Small intestine (tissue), 7 donors: ENCODE measurements around the gene E2F2. TPM values are rescaled to one million over a fixed set of nuclear protein-coding genes. Genes with fewer than 3 reads are reported as not detected.
A peak's percentile ranks its signal among the peaks of the same experiment; 100 is the strongest.

Experiments used
- DNase-seq, 2 donors: peaks; one replicate each; pipeline versions ENCODE4 v3.0.0 to v3.0.0-alpha.2; 2013
- FAIRE-seq: peaks from 2 replicates; lab custom pipeline; 2012; peaks lifted over from hg19 to GRCh38; lab: Jason Lieb, UNC
- H3K27ac ChIP-seq, 3 donors: one replicate each; pipeline ENCODE4 v1.5.1; 2013; ENCODE audit warnings: low read length in 2 of 3, mild to moderate bottlenecking in 2 of 3, control low read depth in 1 of 3, inconsistent platforms in 1 of 3, low read depth in 1 of 3, moderate library complexity in 1 of 3
- H3K27me3 ChIP-seq, 3 donors: one replicate each; pipeline ENCODE4 v1.6.1; 2013; ENCODE audit warnings: low read length in 3 of 3, inconsistent platforms in 1 of 3; ENCODE audit not compliant: control insufficient read depth in 3 of 3, insufficient read depth in 3 of 3
- H3K36me3 ChIP-seq, 3 donors: one replicate each; pipeline ENCODE4 v1.6.1; 2013; ENCODE audit warnings: low read length in 3 of 3, inconsistent platforms in 1 of 3, low read depth in 1 of 3, mild to moderate bottlenecking in 1 of 3, moderate library complexity in 1 of 3; ENCODE audit not compliant: control insufficient read depth in 3 of 3, insufficient read depth in 2 of 3
- H3K4me1 ChIP-seq, 3 donors: one replicate each; pipeline ENCODE4 v1.6.1; 2013; ENCODE audit warnings: low read length in 2 of 3, inconsistent platforms in 1 of 3, low read depth in 1 of 3, mild to moderate bottlenecking in 1 of 3, moderate library complexity in 1 of 3; ENCODE audit not compliant: control insufficient read depth in 3 of 3, insufficient read depth in 2 of 3
- H3K4me3 ChIP-seq, 3 donors: one replicate each; pipeline ENCODE4 v1.5.1; 2013; ENCODE audit warnings: low read length in 3 of 3, control low read depth in 1 of 3, inconsistent platforms in 1 of 3, low read depth in 1 of 3, mild to moderate bottlenecking in 1 of 3, moderate library complexity in 1 of 3
- H3K9me3 ChIP-seq, 2 donors: one replicate each; pipeline ENCODE4 v1.6.1; 2013; ENCODE audit warnings: low read depth in 1 of 2, low read length in 1 of 2; ENCODE audit not compliant: control insufficient read depth in 2 of 2, insufficient read depth in 1 of 2
- WGBS, 3 donors: extraction: QIAGEN DNeasy Blood & Tissue Kit; methylation state at CpG; one replicate each; pipeline ENCODE4 v1.1.7; 2013; 5-methylcytosine and 5-hydroxymethylcytosine counted together
- polyA plus RNA-seq, 4 donors: library from polyadenylated mRNA; stranded (reverse) in 3 of 4; unstranded in 1 of 4; fragments of 200-250 nt in 3 of 4; fragments of 120-200 nt in 1 of 4; gene quantifications; one replicate each; pipeline versions ENCODE4 v1.2.1 to v1.2.3, GENCODE V29; 2013
- donor health status: healthy with polysubstance abuse.
- donor health status: control.
- donor health status: control.
- donor health status: Bipolar disorder and iron deficiency.
- donor health status: healthy.

The E2F2 gene
- polyA plus RNA-seq, 4 donors = 1.9 to 4.0 (median 2.5) TPM

GRCh38 chr1:23525558-23526250, 5.3 kb downstream of the E2F2 start:
- DNase-seq (peak; percentile 42), FAIRE-seq (no peak)
- WGBS, 3 donors = 46 to 49% (median 46%) methylated on average over 5 of the region's 5 CpGs
- H3K4me3 ChIP-seq = no peak overlapping the region
- H3K36me3 ChIP-seq = peaks cover 0 to 17% (median 2%) of the 10 kb centered on the region in 3 donors
- H3K4me1 ChIP-seq = peaks cover 17 to 69% (median 24%) of the 10 kb centered on the region in 3 donors
- no peaks in the 10 kb centered on the region for H3K27me3 ChIP-seq
- no peaks in the 10 kb centered on the region for H3K9me3 ChIP-seq
- H3K27ac ChIP-seq = peak overlapping the region; percentile 73 to 87 (median 78)

- WGBS, 3 donors = 5 to 22% (median 11%) methylated on average over 8 to 9 of the region's 9 CpGs
- no peaks in the 10 kb centered on the region for H3K9me3 ChIP-seq
- peaks cover 0 to 20% (median 2%) of the 10 kb centered on the region in 3 donors for H3K36me3 ChIP-seq
- FAIRE-seq (no peak), DNase-seq (peak; percentile 73 to 90)
- H3K4me3 ChIP-seq = no peak overlapping the region
- H3K27me3 ChIP-seq = no peaks in the 10 kb centered on the region
- peaks cover 17 to 61% (median 24%) of the 10 kb centered on the region in 3 donors for H3K4me1 ChIP-seq
- peak overlapping the region; percentile 73 to 87 (median 78) for H3K27ac ChIP-seq
Observed at GRCh38 chr1:23524716-23525401, 6.2 kb downstream of the E2F2 start.

GRCh38 chr1:23524163-23524562, 6.9 kb downstream of the E2F2 start:
- Histone ChIP-seq H3K27ac (peak overlapping the region; percentile 73 to 87 (median 78)), H3K36me3 (peaks cover 0 to 20% (median 2%) of the 10 kb centered on the region in 3 donors), H3K9me3 (no peaks in the 10 kb centered on the region), H3K4me3 (no peak overlapping the region), H3K4me1 (peaks cover 17 to 54% (median 24%) of the 10 kb centered on the region in 3 donors), H3K27me3 (no peaks in the 10 kb centered on the region)
- DNase-seq = peak; percentile 43 to 75
- FAIRE-seq = no peak
- WGBS, 3 donors = 5 to 46% (median 28%) methylated on average over 3 of the region's 3 CpGs

DNA sequence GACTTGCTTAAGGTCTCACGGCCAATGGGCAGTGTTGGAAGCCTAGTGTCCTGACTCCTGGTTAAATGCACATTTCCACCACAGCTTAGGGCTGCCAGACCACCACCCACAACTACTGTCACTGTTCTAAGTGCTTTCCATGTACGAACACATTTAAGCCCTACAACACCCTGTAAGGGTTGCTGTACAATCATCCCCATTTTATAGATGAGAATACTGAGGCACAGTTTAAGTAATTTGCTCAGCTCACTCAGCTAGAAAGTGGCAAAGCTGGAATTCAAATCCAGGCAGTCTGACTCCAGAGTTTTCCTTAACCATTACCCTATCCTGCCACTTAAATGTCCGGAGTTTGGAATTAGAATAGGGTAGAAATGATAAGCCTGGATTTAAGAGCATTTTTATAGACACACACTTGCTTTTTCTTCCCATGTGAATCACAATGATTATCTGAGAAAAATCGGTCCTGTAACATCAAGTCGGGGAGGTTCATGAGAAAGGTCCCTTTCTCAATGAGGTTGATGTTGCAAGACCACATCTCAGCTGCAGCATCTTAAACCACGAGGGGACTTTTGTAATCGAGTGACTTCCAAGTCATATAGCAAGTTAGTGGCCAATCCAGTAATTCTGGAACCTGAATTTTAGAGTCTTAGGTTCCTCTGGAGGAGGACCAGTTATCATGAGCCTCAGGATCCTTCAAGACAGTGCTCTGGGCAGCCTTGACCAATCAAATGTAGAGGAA, 8.6 kb downstream of the E2F2 start:
- WGBS, 3 donors = 75 to 94% (median 85%) methylated on average over 7 of the region's 7 CpGs

GRCh38 chr1:23521588-23521987, 9.4 kb downstream of the E2F2 start:
- Histone ChIP-seq H3K4me3 (no peak overlapping the region), H3K27ac (no peak overlapping the region), H3K36me3 (peaks cover 0 to 23% (median 2%) of the 10 kb centered on the region in 3 donors), H3K27me3 (no peaks in the 10 kb centered on the region), H3K4me1 (peaks cover 8 to 29% (median 15%) of the 10 kb centered on the region in 3 donors), H3K9me3 (no peaks in the 10 kb centered on the region)
- FAIRE-seq (no peak), DNase-seq (no peak)
- WGBS, 3 donors = 95 to 96% (median 96%) methylated on average over 16 of the region's 16 CpGs

More for the DNA sequence above, 8.6 kb downstream of the E2F2 start:
- H3K4me1 ChIP-seq = peaks cover 12 to 37% (median 21%) of the 10 kb centered on the region in 3 donors
- FAIRE-seq (no peak), DNase-seq (no peak)
- H3K36me3 ChIP-seq = peaks cover 0 to 28% (median 2%) of the 10 kb centered on the region in 3 donors
- H3K4me3 ChIP-seq = no peak overlapping the region
- H3K9me3 ChIP-seq = no peaks in the 10 kb centered on the region
- H3K27me3 ChIP-seq = no peaks in the 10 kb centered on the region
- H3K27ac ChIP-seq = no peak overlapping the region

- Histone ChIP-seq H3K4me3 (no peak overlapping the region), H3K4me1 (no peaks in the 10 kb centered on the region), H3K36me3 (peaks cover 0 to 51% (median 5%) of the 10 kb centered on the region in 3 donors), H3K27ac (no peak overlapping the region), H3K9me3 (no peaks in the 10 kb centered on the region), H3K27me3 (no peaks in the 10 kb centered on the region)
- DNase-seq (no peak), FAIRE-seq (no peak)
- 89 to 96% (median 96%) methylated on average over 9 of the region's 9 CpGs for WGBS, 3 donors
Observed at GRCh38 chr1:23517581-23517980, 13.5 kb downstream of the E2F2 start.

DNA sequence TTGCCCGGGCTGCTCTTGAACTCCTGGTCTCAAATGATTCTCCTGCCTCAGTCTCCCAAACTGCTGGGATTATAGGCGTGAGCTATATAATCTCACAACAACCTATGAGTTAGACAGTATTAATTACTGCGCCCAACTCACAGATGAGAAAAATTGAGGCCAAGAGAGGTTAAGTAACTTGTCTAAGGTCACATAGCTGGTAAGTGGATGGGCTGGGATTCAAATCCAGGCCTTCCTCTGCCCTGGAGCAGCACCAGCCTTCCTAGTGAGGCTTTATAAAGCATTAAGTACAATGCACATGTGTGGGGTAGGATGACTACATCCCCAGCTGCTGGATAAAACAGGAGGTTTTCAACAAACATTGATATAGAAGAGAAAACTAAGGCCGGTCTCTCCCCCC, 15.1 kb downstream of the E2F2 start:
- Histone ChIP-seq H3K27ac (no peak overlapping the region), H3K4me3 (no peak overlapping the region), H3K36me3 (peaks cover 0 to 49% (median 3%) of the 10 kb centered on the region in 3 donors), H3K4me1 (no peaks in the 10 kb centered on the region), H3K9me3 (no peaks in the 10 kb centered on the region), H3K27me3 (no peaks in the 10 kb centered on the region)
- no peak for DNase-seq
- FAIRE-seq = no peak
- 96 to 99% (median 98%) methylated on average over 4 of the region's 4 CpGs for WGBS, 3 donors

DNA sequence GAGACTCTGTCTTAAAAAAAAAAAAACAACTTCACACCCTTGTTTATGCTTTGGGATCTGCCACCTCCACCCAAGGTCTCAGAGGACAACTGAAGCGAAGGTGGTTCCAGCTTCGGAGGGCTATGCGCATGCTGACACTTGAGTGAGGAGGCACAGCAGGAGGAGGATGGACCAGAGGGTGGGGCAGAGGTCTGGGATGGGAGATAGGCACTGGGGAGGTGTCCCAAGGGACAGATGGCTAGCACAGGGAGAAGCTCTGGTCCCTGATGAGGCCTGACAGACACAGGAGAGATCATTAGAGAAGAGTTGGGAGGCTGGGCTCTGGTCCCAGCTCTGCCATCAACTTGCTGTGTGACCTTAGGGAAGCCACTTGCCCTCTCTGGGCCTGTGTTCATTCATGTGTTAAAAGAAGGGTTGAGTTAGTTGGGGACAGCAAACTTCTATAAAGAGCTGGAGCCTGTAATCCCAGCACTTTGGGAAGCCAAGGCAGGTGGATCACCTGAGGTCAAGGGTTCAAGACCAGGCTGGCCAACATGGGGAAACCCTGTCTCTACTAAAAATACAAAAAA, 16.8 kb downstream of the E2F2 start:
- Histone ChIP-seq H3K27me3 (no peaks in the 10 kb centered on the region), H3K27ac (no peak overlapping the region), H3K4me1 (no peaks in the 10 kb centered on the region), H3K4me3 (no peak overlapping the region), H3K9me3 (no peaks in the 10 kb centered on the region), H3K36me3 (peaks cover 0 to 56% (median 3%) of the 10 kb centered on the region in 3 donors)
- DNase-seq = no peak
- WGBS, 3 donors = 85 to 96% (median 91%) methylated on average over 3 of the region's 3 CpGs
- FAIRE-seq = no peak
